DND-41 (cell line): ENCODE results near the gene REPS1.

Experiments used
- EZH2 ChIP-seq: IDR thresholded peaks from 3 replicates; pipeline ENCODE4 v1.6.1; 2012; ENCODE audit warnings: borderline replicate concordance, low read depth, mild to moderate bottlenecking, moderate library complexity, low read length, inconsistent platforms; ENCODE audit not compliant: severe bottlenecking
- TF ChIP-seq, protein P1 (sequence below): IDR thresholded peaks from 2 replicates; pipeline ENCODE4 v1.5.1; 2012; ENCODE audit warnings: borderline replicate concordance, low read length, moderate library complexity, mild to moderate bottlenecking; ENCODE audit not compliant: poor library complexity, severe bottlenecking; ENCODE audit errors: extremely low read depth

GRCh38 chr6:138944412-138944811 lies 43.6 kb downstream of the REPS1 start:
- no peak for TF ChIP-seq EZH2
- TF ChIP-seq, protein P1, sequence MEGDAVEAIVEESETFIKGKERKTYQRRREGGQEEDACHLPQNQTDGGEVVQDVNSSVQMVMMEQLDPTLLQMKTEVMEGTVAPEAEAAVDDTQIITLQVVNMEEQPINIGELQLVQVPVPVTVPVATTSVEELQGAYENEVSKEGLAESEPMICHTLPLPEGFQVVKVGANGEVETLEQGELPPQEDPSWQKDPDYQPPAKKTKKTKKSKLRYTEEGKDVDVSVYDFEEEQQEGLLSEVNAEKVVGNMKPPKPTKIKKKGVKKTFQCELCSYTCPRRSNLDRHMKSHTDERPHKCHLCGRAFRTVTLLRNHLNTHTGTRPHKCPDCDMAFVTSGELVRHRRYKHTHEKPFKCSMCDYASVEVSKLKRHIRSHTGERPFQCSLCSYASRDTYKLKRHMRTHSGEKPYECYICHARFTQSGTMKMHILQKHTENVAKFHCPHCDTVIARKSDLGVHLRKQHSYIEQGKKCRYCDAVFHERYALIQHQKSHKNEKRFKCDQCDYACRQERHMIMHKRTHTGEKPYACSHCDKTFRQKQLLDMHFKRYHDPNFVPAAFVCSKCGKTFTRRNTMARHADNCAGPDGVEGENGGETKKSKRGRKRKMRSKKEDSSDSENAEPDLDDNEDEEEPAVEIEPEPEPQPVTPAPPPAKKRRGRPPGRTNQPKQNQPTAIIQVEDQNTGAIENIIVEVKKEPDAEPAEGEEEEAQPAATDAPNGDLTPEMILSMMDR = no peak
